GM19397 (cell line): Measurements from ENCODE around the gene E2F3.

Experiments
- ATAC-seq: cut with Tn5 transposase; IDR thresholded peaks from one replicate; pipeline ENCODE4 v1.9.1; 2021; ENCODE audit warnings: mild to moderate bottlenecking, moderate library complexity; ENCODE audit not compliant: unreplicated experiment

The E2F3 gene

GRCh38 chr6:20433321-20433720, 31.6 kb downstream of the E2F3 start:
- no peak for ATAC-seq

- ATAC-seq: no peak
These were observed 32.2 kb downstream of the E2F3 start for GRCh38 chr6:20433929-20434328.

DNA sequence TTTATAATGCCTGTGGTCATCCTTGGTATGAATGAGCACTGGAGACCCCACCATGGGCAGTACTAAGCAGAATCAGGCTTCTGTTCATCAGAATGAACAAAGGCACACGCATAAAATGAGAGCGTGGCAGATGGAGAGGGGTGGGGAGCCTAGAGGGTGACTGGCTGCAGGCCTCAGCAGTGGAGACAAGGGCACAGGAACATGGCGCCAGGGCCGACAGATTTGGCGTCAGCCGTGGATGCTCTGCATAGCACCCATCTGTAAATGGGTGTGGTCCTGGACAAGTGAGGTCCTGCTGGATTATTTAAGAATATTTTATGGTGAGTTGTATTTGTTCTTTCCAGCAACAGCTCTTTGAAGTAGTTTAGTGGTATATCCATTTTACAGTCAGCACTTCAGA, 33.1 kb downstream of the E2F3 start:
- no peak for ATAC-seq

DNA sequence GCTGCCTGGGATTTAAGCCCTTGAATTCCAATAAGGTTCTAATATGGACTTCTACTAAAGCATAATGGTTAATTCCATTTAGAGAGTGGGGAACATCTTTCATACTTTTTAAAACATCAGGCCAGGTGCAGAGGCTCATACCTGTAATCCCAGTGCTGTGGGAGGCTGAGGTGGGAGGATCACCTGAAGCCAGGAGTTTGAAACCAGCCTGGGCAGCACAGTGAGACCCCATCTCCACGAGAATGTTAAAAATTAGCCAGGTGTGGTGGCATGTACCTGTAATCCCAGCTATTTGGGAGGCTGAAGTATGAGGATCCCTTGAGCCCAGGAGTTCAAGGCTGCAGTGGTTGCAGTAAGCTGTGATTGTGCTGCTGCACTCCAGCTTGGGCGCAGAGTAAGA, 35.0 kb downstream of the E2F3 start:
- ATAC-seq: no peak

- ATAC-seq: no peak
These were observed 36.0 kb downstream of the E2F3 start for GRCh38 chr6:20437639-20438038.

DNA sequence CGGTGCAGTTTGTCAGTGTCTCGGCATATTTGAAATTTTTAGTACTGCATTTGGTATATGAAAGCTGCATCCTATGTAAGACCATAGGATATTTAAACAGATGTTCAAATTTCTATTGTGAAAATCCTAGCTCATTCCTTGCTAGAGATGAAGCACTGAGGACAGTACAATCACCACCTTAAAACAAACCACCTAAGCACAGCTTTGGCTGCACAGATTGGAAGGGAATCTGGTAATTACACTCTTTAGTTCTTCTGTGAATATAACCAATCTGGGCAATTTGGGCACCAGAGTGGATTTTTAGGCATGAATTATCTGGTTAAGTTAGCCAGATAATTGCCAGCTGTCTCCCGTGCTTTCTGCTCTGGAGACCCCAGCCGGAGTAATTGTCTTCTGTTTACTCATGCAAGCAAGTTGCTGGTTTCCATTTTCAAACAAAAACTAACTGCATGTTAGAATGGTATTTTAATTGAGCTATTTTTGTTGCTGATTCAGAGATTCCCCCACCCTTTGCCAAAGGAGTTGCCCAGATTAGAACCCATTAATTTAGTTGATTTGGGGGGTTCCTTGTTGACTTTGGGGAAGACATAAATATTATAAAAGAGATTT, 36.9 kb downstream of the E2F3 start:
- no peak for ATAC-seq

DNA sequence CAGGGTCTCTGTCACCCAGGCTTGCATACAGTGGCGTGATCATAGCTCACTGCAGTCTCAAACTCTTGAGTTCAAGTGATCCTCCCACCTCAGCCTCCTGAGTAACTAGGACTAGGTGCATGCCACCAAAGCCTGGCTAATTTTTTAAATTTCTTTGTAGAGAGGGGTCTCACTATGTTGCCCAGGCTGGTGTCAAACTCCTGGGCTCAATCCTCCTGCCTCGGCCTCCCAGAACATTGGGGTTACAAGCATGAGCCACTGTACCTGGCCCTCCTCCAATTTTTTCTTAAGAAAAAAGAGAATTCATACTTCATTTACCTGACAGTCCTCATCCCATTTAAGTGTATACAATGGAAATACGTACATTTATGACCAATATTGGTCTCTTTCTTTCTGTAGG, 37.9 kb downstream of the E2F3 start:
- ATAC-seq: no peak

DNA sequence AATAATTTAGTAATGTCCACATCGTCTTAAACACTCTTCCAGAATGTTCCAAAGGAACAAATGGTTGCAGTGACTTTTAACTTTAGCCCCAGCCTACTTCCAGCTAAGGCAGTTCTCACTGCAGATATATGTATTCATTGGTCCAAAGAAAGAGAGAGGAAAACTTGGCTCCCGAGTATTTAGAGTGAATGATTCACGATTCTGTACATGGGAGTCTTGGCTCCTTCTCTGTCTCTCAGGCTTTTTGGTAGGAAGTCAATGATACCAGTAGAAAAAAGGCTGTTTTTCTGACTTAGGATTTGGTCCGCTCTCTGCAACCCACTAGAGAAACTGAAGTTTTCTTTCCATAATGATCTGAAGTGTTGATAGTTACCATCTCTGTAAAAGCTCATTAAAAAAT, 38.6 kb downstream of the E2F3 start:
- ATAC-seq: no peak

- ATAC-seq: no peak
These were observed 39.6 kb downstream of the E2F3 start for GRCh38 chr6:20441236-20441635.

- no peak for ATAC-seq
These were observed 40.2 kb downstream of the E2F3 start for GRCh38 chr6:20441921-20442320.

DNA sequence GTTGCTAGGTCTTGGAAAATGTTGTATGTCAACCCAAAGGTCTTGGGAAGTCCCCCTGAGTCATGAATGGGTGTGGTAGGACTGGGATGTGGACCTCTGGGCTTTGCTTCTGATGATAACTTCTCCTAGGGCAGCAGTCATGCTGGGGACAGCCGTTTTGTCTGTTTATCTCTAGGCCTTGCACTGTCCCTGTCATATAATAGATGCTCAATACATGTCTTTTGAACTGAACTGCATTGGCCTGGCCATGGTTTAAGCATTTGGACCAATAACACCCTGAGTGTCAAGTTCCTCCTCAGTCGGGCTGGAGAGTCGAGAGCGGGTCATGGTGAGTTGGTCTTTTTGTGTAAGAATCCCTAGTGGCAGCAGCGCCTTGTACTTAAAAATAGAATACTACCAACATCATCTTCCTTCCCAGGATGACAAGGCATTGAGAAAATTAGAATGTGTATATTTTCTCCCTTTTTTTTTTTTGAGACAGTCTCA, 43.1 kb downstream of the E2F3 start:
- no peak for ATAC-seq

DNA sequence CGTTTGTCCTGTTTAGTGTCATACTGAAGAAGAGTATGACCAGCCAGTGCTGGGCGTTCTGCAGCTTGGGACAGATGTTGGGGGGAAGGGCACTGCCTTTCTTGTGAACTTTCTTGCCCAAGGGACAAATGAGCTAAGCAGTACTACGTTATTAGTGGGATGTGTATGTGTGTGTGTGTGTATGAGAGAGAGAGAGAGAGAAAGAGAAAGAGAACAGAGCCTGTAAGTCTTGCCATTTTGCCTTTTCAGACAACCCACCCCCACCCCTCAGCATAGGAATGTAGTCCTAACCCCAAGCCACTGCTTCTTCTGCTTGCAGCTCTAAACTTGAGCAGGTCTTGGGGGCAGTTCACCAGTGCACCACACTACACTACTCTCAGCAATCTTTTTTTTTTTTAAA, 45.5 kb downstream of the E2F3 start:
- no peak for ATAC-seq

GRCh38 chr6:20447581-20448132, 46.0 kb downstream of the E2F3 start:
- no peak for ATAC-seq

GRCh38 chr6:20448828-20449227, 47.1 kb downstream of the E2F3 start:
- no peak for ATAC-seq

GRCh38 chr6:20454204-20454824, 52.6 kb downstream of the E2F3 start:
- no peak for ATAC-seq

DNA sequence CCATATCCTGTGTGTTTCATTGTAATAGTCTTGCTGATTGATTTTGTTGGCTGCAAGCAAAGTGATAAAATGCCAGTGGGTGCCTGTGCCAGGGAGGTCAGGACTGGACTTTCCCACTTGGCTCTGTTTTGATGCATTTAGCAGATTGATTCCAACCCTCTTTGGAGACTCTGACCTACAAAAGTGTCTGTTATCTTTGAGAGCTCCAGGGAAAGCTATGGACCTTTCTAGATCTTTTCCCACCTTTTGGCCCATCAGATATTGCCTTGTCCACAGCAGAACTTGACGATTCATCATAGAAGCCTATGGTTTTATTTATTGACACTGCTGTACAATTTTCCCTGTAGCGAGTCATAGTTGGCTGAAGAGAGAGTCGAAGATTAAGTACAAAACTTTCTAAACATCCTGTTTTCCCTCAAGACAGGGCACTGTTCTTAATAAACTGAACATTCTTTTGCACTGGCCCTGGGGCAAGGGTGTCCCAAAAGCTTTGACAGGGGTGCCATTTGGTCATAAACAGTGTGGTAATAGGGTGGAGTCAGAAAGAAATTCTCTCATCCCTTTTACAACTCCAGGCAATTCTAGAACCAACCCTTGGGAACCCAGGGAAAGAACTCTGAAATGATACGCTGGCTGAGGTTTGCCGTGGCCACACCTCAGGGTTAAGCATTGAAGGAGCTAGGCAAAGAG, 53.7 kb downstream of the E2F3 start:
- ATAC-seq: no peak

- ATAC-seq: no peak
These were observed 56.6 kb downstream of the E2F3 start for GRCh38 chr6:20458027-20458894.

GRCh38 chr6:20459682-20460081, 58.0 kb downstream of the E2F3 start:
- no peak for ATAC-seq

DNA sequence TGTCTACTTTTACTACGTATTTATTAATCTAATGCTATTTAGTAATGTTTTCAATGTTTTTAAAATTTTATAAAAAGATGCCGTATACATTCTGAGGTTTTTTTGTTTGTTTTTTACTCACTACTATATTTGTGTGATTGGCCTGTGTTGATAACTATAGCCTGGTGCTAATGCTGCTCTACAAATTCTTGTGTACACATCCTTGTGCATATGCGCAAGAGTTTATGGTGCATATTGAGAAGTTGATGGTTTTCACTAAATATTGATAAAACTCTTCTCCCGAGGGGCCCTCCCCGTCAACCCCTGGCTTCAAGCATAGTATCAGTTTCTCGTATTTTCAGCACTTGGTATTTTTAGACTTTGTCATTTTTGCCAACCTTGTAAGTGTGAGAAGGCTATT, 59.9 kb downstream of the E2F3 start:
- ATAC-seq: no peak

GRCh38 chr6:20463396-20463795, 61.7 kb downstream of the E2F3 start:
- no peak for ATAC-seq

DNA sequence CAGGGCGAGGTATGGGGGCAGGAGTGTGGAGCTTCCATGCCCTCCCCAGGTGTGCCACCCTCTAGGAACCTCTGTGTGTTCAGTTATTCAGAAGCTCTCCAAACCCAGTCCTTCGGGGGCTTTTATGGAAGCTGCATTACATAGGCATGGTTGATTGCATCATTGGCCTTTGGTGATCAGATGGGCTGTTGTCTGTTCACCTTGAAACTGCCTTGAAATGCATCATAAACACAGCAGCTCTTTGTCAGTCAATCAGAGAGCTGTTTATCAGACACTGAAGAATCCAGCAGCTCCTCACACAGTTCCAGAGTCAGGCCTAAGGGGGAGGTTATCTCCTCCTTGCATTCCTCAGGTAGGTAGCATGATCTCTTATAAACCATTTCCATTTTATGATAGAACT, 62.4 kb downstream of the E2F3 start:
- ATAC-seq: no peak
